ENCODE results near the gene LIFR. TPM values are rescaled to one million over a fixed set of nuclear protein-coding genes. Genes with fewer than 3 reads are reported as not detected.

Gene LIFR
- total RNA-seq, 1 donor from 2014 or later, result 16.0 TPM

DNA sequence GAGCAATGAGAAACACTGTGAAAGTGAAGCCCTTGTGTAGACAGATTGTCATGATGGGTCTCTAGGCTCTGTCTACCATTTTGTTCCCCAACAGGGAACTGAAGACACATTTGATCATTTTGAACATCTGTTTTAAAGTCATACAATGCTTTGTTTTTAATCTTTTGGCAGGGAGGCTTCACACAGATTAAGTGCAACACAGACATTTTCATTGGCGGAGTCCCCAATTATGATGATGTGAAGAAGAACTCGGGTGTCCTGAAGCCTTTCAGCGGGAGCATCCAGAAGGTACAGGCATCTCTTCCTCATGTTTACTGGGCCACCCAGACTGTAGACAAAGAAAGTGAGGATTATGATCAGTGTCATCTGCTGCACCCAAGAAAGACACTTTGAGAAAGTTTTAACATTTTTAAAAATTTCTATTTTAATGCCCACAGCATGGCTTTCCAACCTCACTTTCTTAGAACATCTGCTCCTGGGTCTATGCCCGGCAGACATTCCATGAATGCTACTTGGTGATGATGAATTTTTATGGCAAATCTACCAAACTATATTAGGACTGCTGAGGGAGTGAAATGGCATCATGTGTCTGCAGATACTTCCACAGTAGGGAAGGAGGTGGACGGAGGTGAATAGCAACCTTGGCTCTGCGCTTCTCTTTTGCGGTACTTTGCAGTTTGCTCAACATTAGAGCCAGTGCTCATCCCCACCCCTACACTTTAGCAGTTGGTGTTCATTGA, 121.3 kb downstream of the LIFR start:
- Histone ChIP-seq H3K9me3 (ENCODE audit: insufficient read depth, low read depth, low read length) (no peaks in the 10 kb centered on the region), H3K9ac (ENCODE audit: low read length) (no peak overlapping the region), H3K27me3 (ENCODE audit: insufficient read depth, low read length) (peaks cover 6% of the 10 kb centered on the region), H3K79me2 (ENCODE audit: insufficient read depth, low read length) (no peaks in the 10 kb centered on the region), H3K4me2 (ENCODE audit: low read length) (no peak overlapping the region), H3K27ac (ENCODE audit: low read depth, low read length) (no peak overlapping the region), H3K4me1 (ENCODE audit: insufficient read depth, low read length) (peaks cover 16% of the 10 kb centered on the region), H4K20me1 (ENCODE audit: insufficient read depth, low read length) (no peaks in the 10 kb centered on the region), H3K36me3 (ENCODE audit: insufficient read depth, low read length) (no peaks in the 10 kb centered on the region), H2AFZ (ENCODE audit: low read depth, low read length) (no peak overlapping the region), H3K4me3 (ENCODE audit: insufficient read depth, low read depth, low read length) (no peak overlapping the region)
- H3K9me3 Mint-ChIP-seq (ENCODE audit: unreplicated experiment), result peaks cover 2% of the 10 kb centered on the region
- H3K27me3 Mint-ChIP-seq (ENCODE audit: low read depth, unreplicated experiment), result peaks cover 10% of the 10 kb centered on the region
- TF ChIP-seq, protein P1, sequence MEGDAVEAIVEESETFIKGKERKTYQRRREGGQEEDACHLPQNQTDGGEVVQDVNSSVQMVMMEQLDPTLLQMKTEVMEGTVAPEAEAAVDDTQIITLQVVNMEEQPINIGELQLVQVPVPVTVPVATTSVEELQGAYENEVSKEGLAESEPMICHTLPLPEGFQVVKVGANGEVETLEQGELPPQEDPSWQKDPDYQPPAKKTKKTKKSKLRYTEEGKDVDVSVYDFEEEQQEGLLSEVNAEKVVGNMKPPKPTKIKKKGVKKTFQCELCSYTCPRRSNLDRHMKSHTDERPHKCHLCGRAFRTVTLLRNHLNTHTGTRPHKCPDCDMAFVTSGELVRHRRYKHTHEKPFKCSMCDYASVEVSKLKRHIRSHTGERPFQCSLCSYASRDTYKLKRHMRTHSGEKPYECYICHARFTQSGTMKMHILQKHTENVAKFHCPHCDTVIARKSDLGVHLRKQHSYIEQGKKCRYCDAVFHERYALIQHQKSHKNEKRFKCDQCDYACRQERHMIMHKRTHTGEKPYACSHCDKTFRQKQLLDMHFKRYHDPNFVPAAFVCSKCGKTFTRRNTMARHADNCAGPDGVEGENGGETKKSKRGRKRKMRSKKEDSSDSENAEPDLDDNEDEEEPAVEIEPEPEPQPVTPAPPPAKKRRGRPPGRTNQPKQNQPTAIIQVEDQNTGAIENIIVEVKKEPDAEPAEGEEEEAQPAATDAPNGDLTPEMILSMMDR (IDR thresholded peaks at IDR 0.05; ENCODE audit: insufficient read depth, low read depth, low read length), result no peak
- no peak for TF ChIP-seq EZH2 (IDR thresholded peaks at IDR 0.05; ENCODE audit: insufficient read depth, low read length)
- H3K36me3 Mint-ChIP-seq (ENCODE audit: low read depth, unreplicated experiment), result no peaks in the 10 kb centered on the region
- H3K4me1 Mint-ChIP-seq (ENCODE audit: low read depth, unreplicated experiment), result peaks cover 38% of the 10 kb centered on the region
- H3K4me3 Mint-ChIP-seq (ENCODE audit: unreplicated experiment), result no peak overlapping the region
- no peak overlapping the region for H3K27ac Mint-ChIP-seq (ENCODE audit: unreplicated experiment)
- DNase-seq (ENCODE audit: low read depth) (peak; percentile 59), FAIRE-seq (no peak)

DNA sequence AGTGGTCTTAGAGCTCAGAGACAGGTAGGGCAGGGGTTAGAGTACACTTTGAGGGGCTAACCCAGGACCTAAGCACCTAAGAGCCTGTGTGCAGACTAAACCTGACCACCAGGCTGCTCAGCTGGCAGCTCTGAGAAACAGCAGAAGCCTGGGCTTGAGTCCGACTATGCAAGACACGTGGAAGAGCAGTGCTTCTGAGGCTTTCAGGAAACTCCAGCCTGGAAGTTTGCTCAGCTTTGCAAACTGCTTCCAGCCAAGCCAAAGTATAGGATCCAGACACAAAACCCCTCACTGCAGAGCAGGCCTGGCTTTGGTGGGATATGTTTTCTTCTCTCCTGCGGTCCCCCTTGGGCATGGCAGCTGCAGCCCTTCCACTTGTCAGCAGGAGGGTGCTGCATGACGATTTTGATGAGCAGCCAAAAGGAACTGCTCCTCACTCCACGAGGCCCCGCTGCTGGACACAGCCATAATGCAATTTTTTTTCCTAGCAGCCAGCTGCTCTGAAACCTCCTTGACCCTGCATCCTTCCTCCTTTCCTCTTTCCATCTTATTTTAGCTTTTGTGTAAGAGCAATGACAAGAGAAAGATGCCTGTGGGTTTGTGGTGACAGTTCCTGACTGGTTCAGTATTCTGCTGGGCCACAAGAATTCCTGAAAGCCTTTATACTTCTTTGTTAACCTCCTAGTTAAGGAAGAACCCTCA, 123.1 kb downstream of the LIFR start:
- Histone ChIP-seq H3K27ac (ENCODE audit: low read depth, low read length) (no peak overlapping the region), H2AFZ (ENCODE audit: low read depth, low read length) (no peak overlapping the region), H4K20me1 (ENCODE audit: insufficient read depth, low read length) (no peaks in the 10 kb centered on the region), H3K4me3 (ENCODE audit: insufficient read depth, low read depth, low read length) (no peak overlapping the region), H3K9me3 (ENCODE audit: insufficient read depth, low read depth, low read length) (no peaks in the 10 kb centered on the region), H3K27me3 (ENCODE audit: insufficient read depth, low read length) (peaks cover 3% of the 10 kb centered on the region), H3K4me1 (ENCODE audit: insufficient read depth, low read length) (peaks cover 16% of the 10 kb centered on the region), H3K36me3 (ENCODE audit: insufficient read depth, low read length) (no peaks in the 10 kb centered on the region), H3K4me2 (ENCODE audit: low read length) (peak overlapping the region; percentile 42), H3K79me2 (ENCODE audit: insufficient read depth, low read length) (no peaks in the 10 kb centered on the region), H3K9ac (ENCODE audit: low read length) (no peak overlapping the region)
- no peaks in the 10 kb centered on the region for H3K36me3 Mint-ChIP-seq (ENCODE audit: low read depth, unreplicated experiment)
- peak overlapping the region; percentile 93 for H3K27ac Mint-ChIP-seq (ENCODE audit: unreplicated experiment)
- TF ChIP-seq, protein P1 (IDR thresholded peaks at IDR 0.05; ENCODE audit: insufficient read depth, low read depth, low read length), result no peak
- TF ChIP-seq EZH2 (IDR thresholded peaks at IDR 0.05; ENCODE audit: insufficient read depth, low read length), result no peak
- peaks cover 8% of the 10 kb centered on the region for H3K27me3 Mint-ChIP-seq (ENCODE audit: low read depth, unreplicated experiment)
- peak; percentile 95 for DNase-seq (ENCODE audit: low read depth)
- no peak for FAIRE-seq
- no peak overlapping the region for H3K4me3 Mint-ChIP-seq (ENCODE audit: unreplicated experiment)
- peaks cover 39% of the 10 kb centered on the region for H3K4me1 Mint-ChIP-seq (ENCODE audit: low read depth, unreplicated experiment)
- peaks cover 2% of the 10 kb centered on the region for H3K9me3 Mint-ChIP-seq (ENCODE audit: unreplicated experiment)
